H1 (cell line): Measurements from ENCODE around the gene DPP3. TPM values are rescaled to one million over a fixed set of nuclear protein-coding genes. Genes with fewer than 3 reads are reported as not detected.

ENCODE experiments used
- CTCF ChIA-PET: fragments of 300-600 bp; sonication (Branson Sonifier 250); formaldehyde crosslinking; loops from one replicate; lab custom pipeline; 2021; ENCODE audit not compliant: partially characterized antibody; lab: Charles Lee
- POLR2A ChIA-PET: fragments of 300-600 bp; sonication (Branson Sonifier 250); formaldehyde crosslinking; loops from one replicate; lab custom pipeline; 2021; ENCODE audit warnings: inconsistent platforms; ENCODE audit not compliant: partially characterized antibody; lab: Charles Lee
- DNase-seq, 2 experiments: peaks; one replicate each; pipeline versions ENCODE4 v3.0.0 to v3.0.0-alpha.2; 2010 to 2022; ENCODE audit warnings: low spot score in 2 of 2, low read depth in 1 of 2, mixed read lengths in 1 of 2
- FAIRE-seq: peaks from 2 replicates; lab custom pipeline; 2011; peaks lifted over from hg19 to GRCh38; lab: Jason Lieb, UNC
- H2AFZ ChIP-seq: 2 replicates; pipeline ENCODE4 v1.8.1; 2012; ENCODE audit warnings: low read length, inconsistent platforms
- H2AK5ac ChIP-seq: 2 replicates; pipeline ENCODE4 v1.6.1; 2013; ENCODE audit warnings: low read depth, low read length
- H2BK120ac ChIP-seq: replicated peaks from 2 replicates; pipeline ENCODE3; 2013; ENCODE audit warnings: low read depth, low read length, inconsistent platforms
- H2BK12ac ChIP-seq: 2 replicates; pipeline ENCODE4 v1.6.1; 2013; ENCODE audit warnings: low read depth, low read length
- H2BK15ac ChIP-seq: 2 replicates; pipeline ENCODE4 v1.6.1; 2013; ENCODE audit warnings: low read length
- H2BK20ac ChIP-seq: 2 replicates; pipeline ENCODE4 v1.6.1; 2013; ENCODE audit warnings: low read length
- H2BK5ac ChIP-seq: 2 replicates; pipeline ENCODE4 v1.6.1; 2013; ENCODE audit warnings: low read depth, low read length
- H3K14ac ChIP-seq: 2 replicates; pipeline ENCODE4 v1.6.1; 2013; ENCODE audit warnings: inconsistent platforms; ENCODE audit not compliant: insufficient read length
- H3K18ac ChIP-seq: 2 replicates; pipeline ENCODE4 v1.6.1; 2013; ENCODE audit warnings: low read length; ENCODE audit errors: extremely low read depth
- H3K23ac ChIP-seq: 2 replicates; pipeline ENCODE4 v1.6.1; 2013; ENCODE audit warnings: inconsistent platforms; ENCODE audit not compliant: insufficient read length
- H3K23me2 ChIP-seq: 2 replicates; pipeline ENCODE4 v1.6.1; 2013; ENCODE audit warnings: low read depth, low read length
- H3K27ac ChIP-seq: 2 replicates; pipeline ENCODE4 v1.6.1; 2011; ENCODE audit warnings: low read depth, low read length, inconsistent platforms
- H3K27me3 ChIP-seq, 4 experiments: replicated peaks in 1 of 4; 1 replicate in 1 of 4; 2 replicates in 3 of 4; pipeline versions ENCODE4 v1.6.1 to v1.8.1; 2011 to 2013; ENCODE audit warnings: low read length in 3 of 4, mild to moderate bottlenecking in 3 of 4, inconsistent platforms in 2 of 4, mixed read lengths in 2 of 4, moderate library complexity in 1 of 4; ENCODE audit not compliant: control insufficient read depth in 3 of 4, insufficient read depth in 3 of 4; ENCODE audit errors: extremely low read depth in 1 of 4
- H3K36me3 ChIP-seq, 4 experiments: 2 replicates each; pipeline versions ENCODE4 v1.6.1 to v1.8.1; 2011 to 2013; ENCODE audit warnings: mild to moderate bottlenecking in 4 of 4, low read length in 3 of 4, moderate library complexity in 2 of 4, control low read depth in 1 of 4, inconsistent platforms in 1 of 4; ENCODE audit not compliant: insufficient read depth in 4 of 4, control insufficient read depth in 2 of 4
- H3K4ac ChIP-seq: replicated peaks from 2 replicates; pipeline ENCODE3; 2013; ENCODE audit warnings: low read length, low read depth, mixed read lengths, inconsistent platforms; ENCODE audit not compliant: insufficient read length
- H3K4me1 ChIP-seq, 4 experiments: replicated peaks in 1 of 4; 1 replicate in 1 of 4; 2 replicates in 3 of 4; pipeline versions ENCODE4 v1.6.1 to v1.8.1; 2011 to 2013; ENCODE audit warnings: low read length in 3 of 4, inconsistent platforms in 2 of 4, mixed read lengths in 1 of 4; ENCODE audit not compliant: insufficient read depth in 4 of 4, control insufficient read depth in 3 of 4
- H3K4me2 ChIP-seq, 2 experiments: 2 replicates each; pipeline versions ENCODE4 v1.6.1 to v1.8.1; 2011 to 2013; ENCODE audit warnings: low read depth in 2 of 2, low read length in 2 of 2, control low read depth in 1 of 2, inconsistent platforms in 1 of 2, mild to moderate bottlenecking in 1 of 2; ENCODE audit not compliant: insufficient read depth in 1 of 2
- H3K4me3 ChIP-seq, 4 experiments: fragments of 200-600, 300-600 bp in 1 of 4; sonication (generic), shearing (Covaris generic), sonication (Bioruptor Twin) in 1 of 4; 2 replicates each; pipeline versions ENCODE4 v1.5.1 to v1.8.1; 2011 to 2016; ENCODE audit warnings: low read length in 4 of 4, low read depth in 3 of 4, control low read depth in 2 of 4, inconsistent platforms in 2 of 4, mild to moderate bottlenecking in 2 of 4, mixed read lengths in 1 of 4, moderate library complexity in 1 of 4; ENCODE audit not compliant: insufficient read depth in 2 of 4; ENCODE audit errors: extremely low read depth in 1 of 4
- H3K56ac ChIP-seq: replicated peaks from 2 replicates; pipeline ENCODE3; 2013; ENCODE audit warnings: low read depth, mild to moderate bottlenecking, mixed read lengths, low read length, inconsistent platforms; ENCODE audit not compliant: insufficient read length
- H3K79me1 ChIP-seq: 2 replicates; pipeline ENCODE4 v1.6.1; 2013; ENCODE audit warnings: low read depth, low read length, control low read depth
- H3K79me2 ChIP-seq, 2 experiments: 2 replicates each; pipeline versions ENCODE4 v1.6.1 to v1.8.1; 2012 to 2013; ENCODE audit warnings: low read length in 2 of 2, mild to moderate bottlenecking in 2 of 2, inconsistent platforms in 1 of 2; ENCODE audit not compliant: insufficient read depth in 2 of 2, control insufficient read depth in 1 of 2
- H3K9ac ChIP-seq, 4 experiments: replicated peaks in 1 of 4; 1 replicate in 1 of 4; 2 replicates in 3 of 4; pipeline versions ENCODE4 v1.6.1 to v1.8.1; 2011 to 2013; ENCODE audit warnings: low read depth in 3 of 4, low read length in 3 of 4, control low read depth in 2 of 4, mild to moderate bottlenecking in 2 of 4, moderate library complexity in 2 of 4, inconsistent platforms in 1 of 4; ENCODE audit errors: extremely low read depth in 1 of 4
- H3K9me3 ChIP-seq, 2 experiments: 2 replicates each; pipeline versions ENCODE4 v1.6.1 to v1.8.1; 2012 to 2013; ENCODE audit warnings: mild to moderate bottlenecking in 2 of 2, moderate library complexity in 2 of 2, control low read depth in 1 of 2, inconsistent platforms in 1 of 2, low read depth in 1 of 2, low read length in 1 of 2, mixed read lengths in 1 of 2; ENCODE audit not compliant: insufficient read depth in 2 of 2
- H4K20me1 ChIP-seq, 2 experiments: replicated peaks in 1 of 2; 2 replicates each; pipeline versions ENCODE3 to v1.8.1; 2011 to 2013; ENCODE audit warnings: inconsistent platforms in 2 of 2, low read length in 2 of 2, mild to moderate bottlenecking in 1 of 2; ENCODE audit not compliant: insufficient read depth in 2 of 2, control insufficient read depth in 1 of 2
- H4K5ac ChIP-seq: 2 replicates; pipeline ENCODE4 v1.6.1; 2013; ENCODE audit warnings: low read length, low read depth, mixed read lengths, inconsistent platforms; ENCODE audit not compliant: insufficient read length
- H4K8ac ChIP-seq: 2 replicates; pipeline ENCODE4 v1.8.0; 2013; ENCODE audit warnings: mild to moderate bottlenecking, moderate library complexity, low read length, inconsistent platforms; ENCODE audit not compliant: insufficient read depth; ENCODE audit errors: extremely low read depth
- H4K91ac ChIP-seq: replicated peaks from 2 replicates; pipeline ENCODE3; 2013; ENCODE audit warnings: low read length, mixed read lengths, inconsistent platforms; ENCODE audit not compliant: insufficient read length
- BRCA1 ChIP-seq: IDR thresholded peaks from 2 replicates; pipeline ENCODE4 v1.6.1; 2012; ENCODE audit warnings: low read depth, low read length, improper control_type of control experiment
- CHD2 ChIP-seq: IDR thresholded peaks from 2 replicates; pipeline ENCODE4 v1.6.1; 2012; ENCODE audit warnings: low read length, improper control_type of control experiment
- CTBP2 ChIP-seq: IDR thresholded peaks from 2 replicates; pipeline ENCODE4 v1.7.0; 2011; ENCODE audit warnings: borderline replicate concordance, mild to moderate bottlenecking, moderate library complexity, mixed read lengths, low read length; ENCODE audit not compliant: insufficient read depth, insufficient read length
- EP300 ChIP-seq, 2 experiments: IDR thresholded peaks; 1 replicate in 1 of 2; 2 replicates in 1 of 2; pipeline ENCODE4 v1.6.1; 2011 to 2012; ENCODE audit warnings: low read depth in 2 of 2, low read length in 2 of 2, mild to moderate bottlenecking in 2 of 2, borderline replicate concordance in 1 of 2, inconsistent platforms in 1 of 2, moderate library complexity in 1 of 2
- EZH2 ChIP-seq: fragments of 200-600 bp; sonication (generic); IDR thresholded peaks from 2 replicates; pipeline ENCODE4 v1.7.1; 2012; ENCODE audit warnings: low read depth, mild to moderate bottlenecking, moderate library complexity, low read length, inconsistent platforms; ENCODE audit not compliant: severe bottlenecking
- JUND ChIP-seq: IDR thresholded peaks from 2 replicates; pipeline ENCODE4 v1.6.1; 2011; ENCODE audit warnings: mild to moderate bottlenecking, improper control_type of control experiment, low read length
- MAFK ChIP-seq: IDR thresholded peaks from 2 replicates; pipeline ENCODE4 v1.6.1; 2012; ENCODE audit warnings: low read depth, mild to moderate bottlenecking, improper control_type of control experiment, low read length
- RAD21 ChIP-seq, 2 experiments: IDR thresholded peaks in 1 of 2; conservative IDR thresholded peaks in 1 of 2; 2 replicates each; pipeline ENCODE4 v1.6.1; 2011; ENCODE audit warnings: low read depth in 2 of 2, low read length in 2 of 2, improper control_type of control experiment in 1 of 2, inconsistent platforms in 1 of 2, mild to moderate bottlenecking in 1 of 2, moderate library complexity in 1 of 2
- SIN3A ChIP-seq, 2 experiments: IDR thresholded peaks in 1 of 2; conservative IDR thresholded peaks in 1 of 2; 2 replicates each; pipeline ENCODE4 v1.6.1; 2011 to 2012; ENCODE audit warnings: low read length in 2 of 2, improper control_type of control experiment in 1 of 2, low read depth in 1 of 2, mild to moderate bottlenecking in 1 of 2
- SIRT6 ChIP-seq: IDR thresholded peaks from one replicate; pipeline ENCODE4 v1.7.1; 2012; ENCODE audit warnings: low read length, inconsistent platforms
- WGBS, 2 experiments: shearing (Covaris generic) in 1 of 2; methylation state at CpG; one replicate each; pipeline versions ENCODE4 v1.1.6 to v1.1.7; 2013 to 2015; ENCODE audit warnings: low lambda C conversion rate in 2 of 2, mixed read lengths in 2 of 2, inconsistent platforms in 1 of 2, low coverage in 1 of 2, missing lambda C conversion rate in 1 of 2; ENCODE audit not compliant: insufficient replicate concordance in 2 of 2, insufficient coverage in 1 of 2, insufficient read length in 1 of 2; ENCODE audit errors: extremely low coverage in 1 of 2, missing lambda C conversion rate in 1 of 2; 5-methylcytosine and 5-hydroxymethylcytosine counted together
- polyA plus RNA-seq, 7 experiments: library from polyadenylated mRNA; depleted of rRNA in 3 of 7; stranded (reverse) in 5 of 7; unstranded in 2 of 7; fragments of >200 nt in 5 of 7; fragments of 200-250 nt in 2 of 7; gene quantifications; 1 replicate in 5 of 7; 2 replicates in 1 of 7; 4 replicates in 1 of 7; pipeline versions ENCODE4 v1.2.1 to v1.2.3, GENCODE V29; 2011 to 2013; ENCODE audit warnings: missing spikeins in 2 of 7, mixed read lengths in 2 of 7
- total RNA-seq: library from RNA; stranded (reverse); fragmentation: NEBNext Ultra II Directional; extraction: Animal tissue kit (Norgen Biotek cat#: 25700); gene quantifications from 2 replicates; pipeline ENCODE4 v1.2.1, GENCODE V29; 2021

DPP3 gene
- total and polyA plus RNA-seq, 2 of the 8 experiments (the other 6 are each of a cell fraction or from before 2014, with no cell fraction given) = 75.1 to 82.7 TPM

DNA sequence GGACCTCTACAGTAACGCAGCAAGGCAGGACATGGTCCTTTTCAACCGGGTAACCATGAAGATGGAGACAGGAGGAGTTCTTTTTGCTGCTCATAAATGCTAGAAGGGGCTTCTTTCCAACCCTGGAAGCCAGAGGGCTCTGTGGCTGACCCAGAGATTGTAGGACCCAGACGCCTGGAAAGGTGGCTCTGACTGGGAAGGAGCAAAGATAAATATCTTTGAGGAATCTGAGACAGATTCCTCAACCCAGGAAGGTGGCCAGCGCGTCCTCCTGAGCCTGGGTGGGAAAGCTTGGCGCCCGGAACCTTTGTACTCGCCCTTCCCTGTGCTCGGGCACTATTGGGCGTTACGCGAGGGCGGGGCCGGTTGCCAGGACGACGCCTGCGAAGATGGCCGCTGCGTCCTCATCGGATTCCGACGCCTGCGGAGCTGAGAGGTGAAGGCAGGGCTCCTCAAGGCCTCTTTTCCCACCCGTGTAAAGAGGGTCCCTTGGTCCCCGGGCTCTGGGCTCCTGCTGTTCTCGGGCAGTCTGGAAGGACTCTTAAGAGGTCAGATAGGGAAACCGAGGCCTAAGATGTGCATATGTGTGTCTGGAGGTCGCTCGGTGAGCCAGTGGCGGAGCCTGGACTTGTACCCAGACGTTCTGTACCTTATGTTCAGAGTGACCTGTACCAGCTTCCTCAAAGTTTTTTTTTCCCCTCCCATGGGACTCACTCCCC lies 30.2 kb downstream of the DPP3 start, which contains the start of gene BBS1:
Gene BBS1 (plus strand): TSS at position 365 of the 719 bp plus-strand sequence. CDS start 25 bp downstream, at position 390.
- no peak within 1 kb of the TSS for H4K5ac ChIP-seq
- peak within 1 kb of the TSS; percentile 73 to 80 (median 75) for H3K9ac ChIP-seq
- peak; percentile 44 to 97 for DNase-seq
- whole genome bisulfite sequencing, 2 experiments = 9% methylated on average over 31 of the region's 31 CpGs; no CpG with 5 or more reads in 1 of the 2 experiments
- ChIA-PET POLR2A (interaction anchor here (0.7 to 3.9 kb wide), 13 partner anchors 10 to 195 kb away, joined by 3 to 26 read pairs (median 5); partner anchors contain the start of genes DPP3, RBM14 and ZDHHC24), CTCF (interaction anchor here (0.6 to 3.3 kb wide), 6 partner anchors 13 to 168 kb away, joined by 3 to 23 read pairs (median 4); partner anchors contain the start of gene RBM4B)
- peaks cover 0 to 3% of the 10 kb centered on the region in 2 experiments for H4K20me1 ChIP-seq
- peak within 1 kb of the TSS; percentile 25; the same call in 1 of the 2 replicates for H3K18ac ChIP-seq
- H3K79me2 ChIP-seq = peaks cover 0 to 9% of the 10 kb centered on the region in 2 experiments; a peak in 1 of 4 replicates
- H4K8ac ChIP-seq = peak within 1 kb of the TSS; percentile 96; the same call in 1 of the 2 replicates
- no peaks in the 10 kb centered on the region for H3K9me3 ChIP-seq
- no peak within 1 kb of the TSS for H2BK15ac ChIP-seq
- no peak within 1 kb of the TSS for H3K14ac ChIP-seq
- no peak within 1 kb of the TSS for H3K4ac ChIP-seq
- H3K23me2 ChIP-seq = no peaks in the 10 kb centered on the region; the same call in 1 of the 2 replicates
- FAIRE-seq = no peak
- peaks cover 0 to 3% (median 0%) of the 10 kb centered on the region in 4 experiments; a peak in 3 of 8 replicates for H3K36me3 ChIP-seq
- no peak within 1 kb of the TSS for H4K91ac ChIP-seq
- no peak within 1 kb of the TSS for H3K23ac ChIP-seq
- H3K27me3 ChIP-seq = no peaks in the 10 kb centered on the region
- H2AFZ ChIP-seq = peak within 1 kb of the TSS; percentile 89
- H3K4me1 ChIP-seq = peaks cover 0 to 1% (median 0%) of the 10 kb centered on the region in 4 experiments; a peak in 1 of 7 replicates
- no peak within 1 kb of the TSS for H3K56ac ChIP-seq
- H2BK5ac ChIP-seq = no peak within 1 kb of the TSS; the same call in 1 of the 2 replicates
- peak within 1 kb of the TSS; percentile 63 for H3K27ac ChIP-seq
- H2BK12ac ChIP-seq = 0 out of 2 replicates have a peak within 1 kb of the TSS, but pooled peaks have one; percentile 1
- H2AK5ac ChIP-seq = 0 out of 2 replicates have a peak within 1 kb of the TSS, but pooled peaks have one; percentile 14
- H3K4me3 ChIP-seq = peak within 1 kb of the TSS; percentile 61 to 98 (median 97)
- no peak within 1 kb of the TSS for H2BK20ac ChIP-seq
- no peak within 1 kb of the TSS for H2BK120ac ChIP-seq
- H3K4me2 ChIP-seq = peak within 1 kb of the TSS; percentile 56 to 86
- H3K79me1 ChIP-seq = no peaks in the 10 kb centered on the region; the same call in 1 of the 2 replicates
- TF ChIP-seq CHD2 = peak; percentile 63
- TF ChIP-seq BRCA1 = no peak
- no peak; a peak in 1 of 4 replicates for TF ChIP-seq RAD21 (IDR thresholded peaks at IDR 0.05 in 1 of 2, conservative IDR thresholded peaks at IDR 0.05 in 1 of 2; ENCODE audit: low read depth in 2 of 2, low read length in 2 of 2)
- TF ChIP-seq JUND = no peak
- TF ChIP-seq SIN3A (conservative IDR thresholded peaks at IDR 0.05 in 1 of 2, IDR thresholded peaks at IDR 0.05 in 1 of 2; ENCODE audit: low read depth in 1 of 2, low read length in 2 of 2) = peak; percentile 67 to 98; a peak in 2 of 4 replicates
- TF ChIP-seq CTBP2 = no peak
- no peak for TF ChIP-seq SIRT6
- TF ChIP-seq MAFK = no peak
- TF ChIP-seq EZH2 = no peak
- TF ChIP-seq EP300 (IDR thresholded peaks at IDR 0.05; ENCODE audit: borderline replicate concordance in 1 of 2, low read depth in 2 of 2, low read length in 2 of 2) = no peak
